K562 (cell line): ENCODE results near the gene GNAL. TPM values are rescaled to one million over a fixed set of nuclear protein-coding genes. Genes with fewer than 3 reads are reported as not detected.

Experiments
- ATAC-seq: fragments of 200-7000 bp; cut with Tn5 transposase; 3 replicates; pipeline ENCODE4 v1.9.1; 2020; ENCODE audit warnings: moderate library complexity
- BruUV-seq: library from RNA; stranded (reverse); fragments of 400-500 nt; replicated peaks from 2 replicates; lab custom pipeline; 2021; lab: Mats Ljungman, UMichigan
- CTCF ChIA-PET: fragments of 300-600 bp; formaldehyde crosslinking; extraction: SDS; loops from one replicate; lab custom pipeline; 2021; ENCODE audit warnings: low intra/inter-chr PET ratio; lab: Yijun Ruan, JAX
- POLR2A ChIA-PET: fragments of 300-600, 350-650 bp; sonication (Branson Sonifier 250); formaldehyde crosslinking; extraction: SDS; loops from one replicate; lab custom pipeline; 2021; ENCODE audit warnings: antibody characterized with exemption, inconsistent platforms; lab: Yijun Ruan, JAX
- DNase-seq, 4 experiments: peaks; one replicate each; pipeline versions ENCODE4 v3.0.0 to v3.0.0-alpha.2; 2011 to 2018; ENCODE audit warnings: low spot score in 3 of 4, mixed read lengths in 3 of 4; ENCODE audit errors: extremely low read depth in 1 of 4
- FAIRE-seq: peaks from 2 replicates; lab custom pipeline; 2011; peaks lifted over from hg19 to GRCh38; lab: Jason Lieb, UNC
- H2AFZ ChIP-seq: 2 replicates; pipeline ENCODE4 v1.6.0; 2011; ENCODE audit warnings: low read depth, low read length, control low read depth, inconsistent platforms
- H3K27ac ChIP-seq: fragments of 200-600 bp; 3 replicates; pipeline ENCODE4 v1.8.0; 2011; ENCODE audit warnings: low read depth, mild to moderate bottlenecking, control low read depth, inconsistent platforms, low read length, moderate library complexity, mixed read lengths; ENCODE audit errors: extremely low read depth
- H3K27me3 ChIP-seq, 2 experiments: fragments of 300-600 bp in 1 of 2; 2 replicates in 1 of 2; 3 replicates in 1 of 2; pipeline versions ENCODE4 v1.6.0 to v1.8.0; 2011; ENCODE audit warnings: inconsistent platforms in 2 of 2, low read length in 2 of 2, mild to moderate bottlenecking in 1 of 2, mixed read lengths in 1 of 2, moderate library complexity in 1 of 2; ENCODE audit not compliant: control insufficient read depth in 2 of 2, insufficient read depth in 2 of 2
- H3K36me3 ChIP-seq: fragments of 300-600 bp; 3 replicates; pipeline ENCODE4 v1.8.0; 2011; ENCODE audit warnings: mild to moderate bottlenecking, low read length, inconsistent platforms; ENCODE audit not compliant: control insufficient read depth, insufficient read depth
- H3K4me1 ChIP-seq, 2 experiments: fragments of 200-600 bp in 1 of 2; replicated peaks in 1 of 2; 2 replicates in 1 of 2; 3 replicates in 1 of 2; pipeline versions ENCODE4 v1.5.1 to v1.8.0; 2011; ENCODE audit warnings: inconsistent platforms in 2 of 2, low read length in 2 of 2, mild to moderate bottlenecking in 1 of 2, mixed read lengths in 1 of 2, moderate library complexity in 1 of 2; ENCODE audit not compliant: control insufficient read depth in 2 of 2, insufficient read depth in 2 of 2
- H3K4me2 ChIP-seq: 2 replicates; pipeline ENCODE4 v1.6.1; 2011; ENCODE audit warnings: low read length, control low read depth, inconsistent platforms, mixed read lengths; ENCODE audit not compliant: insufficient read depth
- H3K4me3 ChIP-seq: fragments of 200-600 bp; sonication (generic), shearing (Covaris generic); 2 replicates; pipeline ENCODE4 v1.5.1; 2016; ENCODE audit warnings: control low read depth, inconsistent platforms
- H3K79me2 ChIP-seq: fragments of 200-600 bp; 3 replicates; pipeline ENCODE4 v1.8.0; 2011; ENCODE audit warnings: low read length, inconsistent platforms; ENCODE audit not compliant: control insufficient read depth, insufficient read depth
- H3K9ac ChIP-seq, 2 experiments: 2 replicates each; pipeline versions ENCODE4 v1.6.0 to v1.6.1; 2011; ENCODE audit warnings: low read depth in 2 of 2, low read length in 2 of 2, control low read depth in 1 of 2, inconsistent platforms in 1 of 2, mild to moderate bottlenecking in 1 of 2, mixed read lengths in 1 of 2; ENCODE audit not compliant: insufficient read depth in 1 of 2
- H3K9me1 ChIP-seq: one replicate; pipeline ENCODE4 v1.6.0; 2011; ENCODE audit warnings: inconsistent platforms, mild to moderate bottlenecking, low read length, moderate library complexity; ENCODE audit not compliant: control insufficient read depth, insufficient read depth
- H3K9me3 ChIP-seq: replicated peaks from 2 replicates; pipeline ENCODE4 v1.5.1; 2011; ENCODE audit warnings: low read depth, low read length, inconsistent platforms; ENCODE audit not compliant: control insufficient read depth, insufficient read depth
- H4K20me1 ChIP-seq: replicated peaks from 2 replicates; pipeline ENCODE4 v1.6.1; 2011; ENCODE audit warnings: low read length, inconsistent platforms, mixed read lengths; ENCODE audit not compliant: control insufficient read depth, insufficient read depth
- CREB5 ChIP-seq: fragments of 250-450 bp; sonication (Bioruptor Pico); IDR thresholded peaks from 2 replicates; pipeline ENCODE4 v1.5.0; 2020; ENCODE audit warnings: mild to moderate bottlenecking
- ETS1 ChIP-seq: conservative IDR thresholded peaks from 2 replicates; pipeline ENCODE4 v1.6.1; 2011; ENCODE audit warnings: low read depth, mild to moderate bottlenecking, low read length; ENCODE audit not compliant: control insufficient read depth
- HDAC2 ChIP-seq: fragments of 450-650 bp; IDR thresholded peaks from 2 replicates; pipeline ENCODE4 v1.6.1; 2016; ENCODE audit warnings: mild to moderate bottlenecking
- KDM5B ChIP-seq: fragments of 200-600 bp; sonication (generic); IDR thresholded peaks from 2 replicates; pipeline ENCODE4 v1.6.1; 2012; ENCODE audit warnings: low read depth, mild to moderate bottlenecking, moderate library complexity, low read length, control low read depth, inconsistent platforms; ENCODE audit not compliant: insufficient replicate concordance
- RBM14 ChIP-seq: fragments of 200-400 bp; formaldehyde crosslinking; IDR thresholded peaks from 2 replicates; pipeline ENCODE4 v1.6.1; 2018; ENCODE audit warnings: low read depth, mild to moderate bottlenecking, low read length, moderate library complexity, borderline replicate concordance; ENCODE audit not compliant: insufficient read depth
- SFPQ ChIP-seq: fragments of 200-400 bp; formaldehyde crosslinking; IDR thresholded peaks from 2 replicates; pipeline ENCODE4 v1.6.1; 2017; ENCODE audit warnings: mild to moderate bottlenecking, low read depth, low read length, moderate library complexity
- TFE3 ChIP-seq: fragments of 450-650 bp; formaldehyde crosslinking; IDR thresholded peaks from 2 replicates; pipeline ENCODE4 v1.4.0; 2020; ENCODE audit warnings: mild to moderate bottlenecking, mixed read lengths
- USF2 ChIP-seq: sonication (generic); formaldehyde crosslinking; IDR thresholded peaks from 2 replicates; pipeline ENCODE4 v1.5.0; 2020; ENCODE audit warnings: missing genetic modification reagents
- VEZF1 ChIP-seq: fragments of 200-800 bp; sonication (Bioruptor generic); IDR thresholded peaks from 2 replicates; pipeline ENCODE4 v1.6.1; 2017; ENCODE audit warnings: missing genetic modification characterization, missing compliant biosample characterization
- ZFPM2 ChIP-seq: fragments of 250-450 bp; sonication (Bioruptor Pico); IDR thresholded peaks from 2 replicates; pipeline ENCODE4 v1.5.1; 2022; ENCODE audit warnings: mild to moderate bottlenecking
- ZNF224 ChIP-seq: sonication (generic); formaldehyde crosslinking; IDR thresholded peaks from 2 replicates; pipeline ENCODE4 v1.8.0; 2022; ENCODE audit warnings: mild to moderate bottlenecking, missing genetic modification reagents
- ZNF24 ChIP-seq: fragments of 450-650 bp; IDR thresholded peaks from 2 replicates; pipeline ENCODE4 v1.6.1; 2016
- WGBS: fragments of 100-300 bp; shearing (Covaris generic); methylation state at CpG from one replicate; pipeline ENCODE4 v1.1.6; 2016; ENCODE audit warnings: low coverage, mixed read lengths; ENCODE audit not compliant: insufficient coverage; ENCODE audit errors: missing lambda C conversion rate; 5-methylcytosine and 5-hydroxymethylcytosine counted together
- in situ Hi-C: fragments of 300-500 bp; cut with MboI; formaldehyde crosslinking; loops from 4 replicates; pipeline ENCODE4 v1.15.0; 2018; ENCODE audit warnings: inconsistent platforms, mixed read lengths
- intact Hi-C: fragments of 100-400 bp; cut with micrococcal nuclease; formaldehyde crosslinking; loops from 2 replicates; pipeline ENCODE4 v1.14.2; 2022
- polyA plus RNA-seq, 8 experiments: library from polyadenylated mRNA; depleted of rRNA in 4 of 8; stranded (reverse) in 5 of 8; unstranded in 3 of 8; fragments of >200 nt; fragmentation: Nextera tagmentation in 2 of 8; fragmentation: Illumina TruSeq in 1 of 8; extraction: Ambion mirVana in 2 of 8; extraction: Trizol in 1 of 8; gene quantifications; 2 replicates each; pipeline versions ENCODE4 v1.2.1 to v1.2.3, GENCODE V29; 2011 to 2014; ENCODE audit warnings: inconsistent platforms in 1 of 8, missing spikeins in 1 of 8
- total RNA-seq, 7 experiments: library from RNA; depleted of rRNA in 6 of 7; stranded (reverse); fragments of >200 nt in 6 of 7; fragmentation: Illumina TruSeq in 2 of 7; extraction: Trizol in 2 of 7; gene quantifications; 2 replicates each; pipeline versions ENCODE4 v1.2.1 to v1.2.3, GENCODE V29; 2011 to 2021; ENCODE audit warnings: low replicate concordance in 1 of 7

Gene GNAL
- total and polyA plus RNA-seq, 9 of the 15 experiments (the other 6 are each of a cell fraction or from before 2014, with no cell fraction given): under 0.01 to 0.10 (median 0.01) TPM; not detected in 5

GRCh38 chr18:11750581-11751310 is 61.7 kb downstream of the GNAL start:
- no peak overlapping the region for H3K4me2 ChIP-seq
- TF ChIP-seq ZNF224 (CRISPR knock-in tag) (no peak), CREB5 (CRISPR knock-in tag) (no peak), SFPQ (no peak), TFE3 (CRISPR knock-in tag) (no peak), ZNF24 (no peak), KDM5B (no peak), USF2 (CRISPR knock-in tag) (no peak), ZFPM2 (CRISPR knock-in tag) (no peak), VEZF1 (no peak), RBM14 (no peak), ETS1 (no peak), HDAC2 (no peak)

More at GRCh38 chr18:11750581-11751310, 61.7 kb downstream of the GNAL start:
- BruUV-seq: no TSS peak
- H3K4me3 ChIP-seq: no peak overlapping the region
- H3K9me3 ChIP-seq: no peaks in the 10 kb centered on the region
- no peak overlapping the region for H3K27ac ChIP-seq
- 13% methylated on average over 28 of the region's 32 CpGs for WGBS
- FAIRE-seq (no peak), ATAC-seq (no peak), DNase-seq (no peak)
- no peaks in the 10 kb centered on the region for H3K36me3 ChIP-seq
- intact Hi-C loops (no loop called here), in situ Hi-C loops (no loop called here)
- H3K79me2 ChIP-seq: no peaks in the 10 kb centered on the region
- H2AFZ ChIP-seq: no peak overlapping the region
- CTCF ChIA-PET: no interaction called here
- H4K20me1 ChIP-seq: no peaks in the 10 kb centered on the region
- H3K9ac ChIP-seq: no peak overlapping the region
- peaks cover 0 to 20% of the 10 kb centered on the region in 2 experiments; a peak in 2 of 5 replicates for H3K4me1 ChIP-seq
- H3K27me3 ChIP-seq: peaks cover 33 to 57% of the 10 kb centered on the region in 2 experiments
- no peaks in the 10 kb centered on the region for H3K9me1 ChIP-seq
- POLR2A ChIA-PET: interaction anchor here (0.6 kb wide), 1 partner anchor 12 kb away, joined by 4 read pairs; no protein-coding TSS in a partner anchor
